Astrocyte (in vitro differentiated cells and primary cell): Measurements from ENCODE around the gene SKAP2.

ENCODE experiments used
- EZH2 ChIP-seq: IDR thresholded peaks from 2 replicates; pipeline ENCODE4 v1.6.1; 2012; ENCODE audit warnings: mild to moderate bottlenecking, low read length, inconsistent platforms; ENCODE audit not compliant: insufficient read depth
- TF ChIP-seq, protein P1 (sequence below): IDR thresholded peaks from 2 replicates; pipeline ENCODE4 v1.5.1; 2011; ENCODE audit warnings: low read depth, mild to moderate bottlenecking, inconsistent platforms, low read length, moderate library complexity; ENCODE audit not compliant: insufficient read depth

GRCh38 chr7:26633557-26633956 is 230.8 kb downstream of the SKAP2 start:
- TF ChIP-seq, protein P1, sequence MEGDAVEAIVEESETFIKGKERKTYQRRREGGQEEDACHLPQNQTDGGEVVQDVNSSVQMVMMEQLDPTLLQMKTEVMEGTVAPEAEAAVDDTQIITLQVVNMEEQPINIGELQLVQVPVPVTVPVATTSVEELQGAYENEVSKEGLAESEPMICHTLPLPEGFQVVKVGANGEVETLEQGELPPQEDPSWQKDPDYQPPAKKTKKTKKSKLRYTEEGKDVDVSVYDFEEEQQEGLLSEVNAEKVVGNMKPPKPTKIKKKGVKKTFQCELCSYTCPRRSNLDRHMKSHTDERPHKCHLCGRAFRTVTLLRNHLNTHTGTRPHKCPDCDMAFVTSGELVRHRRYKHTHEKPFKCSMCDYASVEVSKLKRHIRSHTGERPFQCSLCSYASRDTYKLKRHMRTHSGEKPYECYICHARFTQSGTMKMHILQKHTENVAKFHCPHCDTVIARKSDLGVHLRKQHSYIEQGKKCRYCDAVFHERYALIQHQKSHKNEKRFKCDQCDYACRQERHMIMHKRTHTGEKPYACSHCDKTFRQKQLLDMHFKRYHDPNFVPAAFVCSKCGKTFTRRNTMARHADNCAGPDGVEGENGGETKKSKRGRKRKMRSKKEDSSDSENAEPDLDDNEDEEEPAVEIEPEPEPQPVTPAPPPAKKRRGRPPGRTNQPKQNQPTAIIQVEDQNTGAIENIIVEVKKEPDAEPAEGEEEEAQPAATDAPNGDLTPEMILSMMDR = no peak
- no peak for TF ChIP-seq EZH2
